ENCODE results near the gene BRIX1.
"Not testable (repeated sequence)": the region's sequence is repeated elsewhere in the genome, so short reads cannot be mapped to it uniquely, and the experiment has no call there.

BRIX1 gene

GRCh38 chr5:34970552-34970951, 55.0 kb downstream of the BRIX1 start:
- H3K4me3 ChIP-seq (IDR thresholded peaks at IDR 0.05; ENCODE audit: insufficient read depth, low read depth, low read length), result no peak overlapping the region
- no peak overlapping the region for H3K9ac ChIP-seq
- H3K36me3 ChIP-seq (ENCODE audit: insufficient read depth), result no peaks in the 10 kb centered on the region
- no peak overlapping the region for H2AFZ ChIP-seq (ENCODE audit: low read depth)
- no peaks in the 10 kb centered on the region for H3K79me2 ChIP-seq (ENCODE audit: insufficient read depth, low read depth)
- no peaks in the 10 kb centered on the region for H4K20me1 ChIP-seq (ENCODE audit: insufficient read depth)
- no peak overlapping the region for H3K27ac ChIP-seq
- H3K4me1 ChIP-seq (ENCODE audit: low read depth, poor library complexity, severe bottlenecking), result no peaks in the 10 kb centered on the region
- no peaks in the 10 kb centered on the region for H3K27me3 ChIP-seq (ENCODE audit: insufficient read depth, low read depth)
- TF ChIP-seq, protein P1, sequence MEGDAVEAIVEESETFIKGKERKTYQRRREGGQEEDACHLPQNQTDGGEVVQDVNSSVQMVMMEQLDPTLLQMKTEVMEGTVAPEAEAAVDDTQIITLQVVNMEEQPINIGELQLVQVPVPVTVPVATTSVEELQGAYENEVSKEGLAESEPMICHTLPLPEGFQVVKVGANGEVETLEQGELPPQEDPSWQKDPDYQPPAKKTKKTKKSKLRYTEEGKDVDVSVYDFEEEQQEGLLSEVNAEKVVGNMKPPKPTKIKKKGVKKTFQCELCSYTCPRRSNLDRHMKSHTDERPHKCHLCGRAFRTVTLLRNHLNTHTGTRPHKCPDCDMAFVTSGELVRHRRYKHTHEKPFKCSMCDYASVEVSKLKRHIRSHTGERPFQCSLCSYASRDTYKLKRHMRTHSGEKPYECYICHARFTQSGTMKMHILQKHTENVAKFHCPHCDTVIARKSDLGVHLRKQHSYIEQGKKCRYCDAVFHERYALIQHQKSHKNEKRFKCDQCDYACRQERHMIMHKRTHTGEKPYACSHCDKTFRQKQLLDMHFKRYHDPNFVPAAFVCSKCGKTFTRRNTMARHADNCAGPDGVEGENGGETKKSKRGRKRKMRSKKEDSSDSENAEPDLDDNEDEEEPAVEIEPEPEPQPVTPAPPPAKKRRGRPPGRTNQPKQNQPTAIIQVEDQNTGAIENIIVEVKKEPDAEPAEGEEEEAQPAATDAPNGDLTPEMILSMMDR (conservative IDR thresholded peaks at IDR 0.05; ENCODE audit: low read depth, low read length), result no peak
- no peak overlapping the region for H3K4me2 ChIP-seq

DNA sequence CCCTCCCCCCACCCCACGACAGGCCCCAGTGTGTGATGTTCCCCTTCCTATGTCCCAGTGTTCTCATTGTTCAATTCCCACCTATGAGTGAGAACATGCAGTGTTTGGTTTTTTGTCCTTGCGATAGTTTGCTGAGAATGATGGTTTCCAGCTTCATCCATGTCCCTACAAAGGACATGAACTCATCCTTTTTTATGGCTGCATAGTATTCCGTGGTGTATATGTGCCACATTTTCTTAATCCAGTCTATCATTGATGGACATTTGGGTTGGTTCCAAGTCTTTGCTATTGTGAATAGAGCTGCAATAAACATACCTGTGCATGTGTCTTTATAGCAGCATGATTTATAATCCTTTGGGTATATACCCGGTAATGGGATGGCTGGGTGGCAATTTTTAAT, 56.1 kb downstream of the BRIX1 start:
- H3K36me3 ChIP-seq (ENCODE audit: insufficient read depth); H3K4me3 ChIP-seq (IDR thresholded peaks at IDR 0.05; ENCODE audit: insufficient read depth, low read depth, low read length); H3K9ac ChIP-seq; H3K27me3 ChIP-seq (ENCODE audit: insufficient read depth, low read depth); H3K4me2 ChIP-seq; H3K4me1 ChIP-seq (ENCODE audit: low read depth, poor library complexity, severe bottlenecking); H4K20me1 ChIP-seq (ENCODE audit: insufficient read depth); H3K79me2 ChIP-seq (ENCODE audit: insufficient read depth, low read depth); H2AFZ ChIP-seq (ENCODE audit: low read depth); H3K27ac ChIP-seq: not testable (repeated sequence)

All from KMS-11 (cell line).